K562 (cell line): ENCODE measurements around the gene NTSR1. TPM values are rescaled to one million over a fixed set of nuclear protein-coding genes. Genes with fewer than 3 reads are reported as not detected.

Experiments used
- ATAC-seq: fragments of 200-7000 bp; cut with Tn5 transposase; 3 replicates; pipeline ENCODE4 v1.9.1; 2020; ENCODE audit warnings: moderate library complexity
- BruUV-seq: library from RNA; stranded (reverse); fragments of 400-500 nt; replicated peaks from 2 replicates; lab custom pipeline; 2021; lab: Mats Ljungman, UMichigan
- CTCF ChIA-PET: fragments of 300-600 bp; formaldehyde crosslinking; extraction: SDS; loops from one replicate; lab custom pipeline; 2021; ENCODE audit warnings: low intra/inter-chr PET ratio; lab: Yijun Ruan, JAX
- POLR2A ChIA-PET: fragments of 300-600, 350-650 bp; sonication (Branson Sonifier 250); formaldehyde crosslinking; extraction: SDS; loops from one replicate; lab custom pipeline; 2021; ENCODE audit warnings: antibody characterized with exemption, inconsistent platforms; lab: Yijun Ruan, JAX
- DNase-seq, 4 experiments: peaks; one replicate each; pipeline versions ENCODE4 v3.0.0 to v3.0.0-alpha.2; 2011 to 2018; ENCODE audit warnings: low spot score in 3 of 4, mixed read lengths in 3 of 4; ENCODE audit errors: extremely low read depth in 1 of 4
- FAIRE-seq: peaks from 2 replicates; lab custom pipeline; 2011; peaks lifted over from hg19 to GRCh38; lab: Jason Lieb, UNC
- H2AFZ ChIP-seq: 2 replicates; pipeline ENCODE4 v1.6.0; 2011; ENCODE audit warnings: low read depth, low read length, control low read depth, inconsistent platforms
- H3K27ac ChIP-seq: fragments of 200-600 bp; 3 replicates; pipeline ENCODE4 v1.8.0; 2011; ENCODE audit warnings: low read depth, mild to moderate bottlenecking, control low read depth, inconsistent platforms, low read length, moderate library complexity, mixed read lengths; ENCODE audit errors: extremely low read depth
- H3K27me3 ChIP-seq, 2 experiments: fragments of 300-600 bp in 1 of 2; 2 replicates in 1 of 2; 3 replicates in 1 of 2; pipeline versions ENCODE4 v1.6.0 to v1.8.0; 2011; ENCODE audit warnings: inconsistent platforms in 2 of 2, low read length in 2 of 2, mild to moderate bottlenecking in 1 of 2, mixed read lengths in 1 of 2, moderate library complexity in 1 of 2; ENCODE audit not compliant: control insufficient read depth in 2 of 2, insufficient read depth in 2 of 2
- H3K36me3 ChIP-seq: fragments of 300-600 bp; 3 replicates; pipeline ENCODE4 v1.8.0; 2011; ENCODE audit warnings: mild to moderate bottlenecking, low read length, inconsistent platforms; ENCODE audit not compliant: control insufficient read depth, insufficient read depth
- H3K4me1 ChIP-seq, 2 experiments: fragments of 200-600 bp in 1 of 2; replicated peaks in 1 of 2; 2 replicates in 1 of 2; 3 replicates in 1 of 2; pipeline versions ENCODE4 v1.5.1 to v1.8.0; 2011; ENCODE audit warnings: inconsistent platforms in 2 of 2, low read length in 2 of 2, mild to moderate bottlenecking in 1 of 2, mixed read lengths in 1 of 2, moderate library complexity in 1 of 2; ENCODE audit not compliant: control insufficient read depth in 2 of 2, insufficient read depth in 2 of 2
- H3K4me2 ChIP-seq: 2 replicates; pipeline ENCODE4 v1.6.1; 2011; ENCODE audit warnings: low read length, control low read depth, inconsistent platforms, mixed read lengths; ENCODE audit not compliant: insufficient read depth
- H3K4me3 ChIP-seq: fragments of 200-600 bp; sonication (generic), shearing (Covaris generic); 2 replicates; pipeline ENCODE4 v1.5.1; 2016; ENCODE audit warnings: control low read depth, inconsistent platforms
- H3K79me2 ChIP-seq: fragments of 200-600 bp; 3 replicates; pipeline ENCODE4 v1.8.0; 2011; ENCODE audit warnings: low read length, inconsistent platforms; ENCODE audit not compliant: control insufficient read depth, insufficient read depth
- H3K9ac ChIP-seq, 2 experiments: 2 replicates each; pipeline versions ENCODE4 v1.6.0 to v1.6.1; 2011; ENCODE audit warnings: low read depth in 2 of 2, low read length in 2 of 2, control low read depth in 1 of 2, inconsistent platforms in 1 of 2, mild to moderate bottlenecking in 1 of 2, mixed read lengths in 1 of 2; ENCODE audit not compliant: insufficient read depth in 1 of 2
- H3K9me1 ChIP-seq: one replicate; pipeline ENCODE4 v1.6.0; 2011; ENCODE audit warnings: inconsistent platforms, mild to moderate bottlenecking, low read length, moderate library complexity; ENCODE audit not compliant: control insufficient read depth, insufficient read depth
- H3K9me3 ChIP-seq: replicated peaks from 2 replicates; pipeline ENCODE4 v1.5.1; 2011; ENCODE audit warnings: low read depth, low read length, inconsistent platforms; ENCODE audit not compliant: control insufficient read depth, insufficient read depth
- H4K20me1 ChIP-seq: replicated peaks from 2 replicates; pipeline ENCODE4 v1.6.1; 2011; ENCODE audit warnings: low read length, inconsistent platforms, mixed read lengths; ENCODE audit not compliant: control insufficient read depth, insufficient read depth
- L3MBTL2 ChIP-seq: fragments of 450-650 bp; IDR thresholded peaks from 2 replicates; pipeline ENCODE4 v1.6.1; 2016; ENCODE audit warnings: mild to moderate bottlenecking, moderate library complexity
- MECOM ChIP-seq: fragments of 250-450 bp; sonication (Bioruptor Pico); IDR thresholded peaks from 2 replicates; pipeline ENCODE4 v1.8.0; 2022; ENCODE audit warnings: inconsistent platforms
- RCOR1 ChIP-seq, 2 experiments: IDR thresholded peaks; 2 replicates each; pipeline ENCODE4 v1.6.1; 2012; ENCODE audit warnings: low read depth in 2 of 2, low read length in 2 of 2, borderline replicate concordance in 1 of 2, improper control_type of control experiment in 1 of 2
- ZBTB7A ChIP-seq: IDR thresholded peaks from 2 replicates; pipeline ENCODE4 v1.6.1; 2011; ENCODE audit warnings: low read depth, mild to moderate bottlenecking, low read length, moderate library complexity, borderline replicate concordance; ENCODE audit not compliant: control insufficient read depth
- WGBS: fragments of 100-300 bp; shearing (Covaris generic); methylation state at CpG from one replicate; pipeline ENCODE4 v1.1.6; 2016; ENCODE audit warnings: low coverage, mixed read lengths; ENCODE audit not compliant: insufficient coverage; ENCODE audit errors: missing lambda C conversion rate; 5-methylcytosine and 5-hydroxymethylcytosine counted together
- in situ Hi-C: fragments of 300-500 bp; cut with MboI; formaldehyde crosslinking; loops from 4 replicates; pipeline ENCODE4 v1.15.0; 2018; ENCODE audit warnings: inconsistent platforms, mixed read lengths
- intact Hi-C: fragments of 100-400 bp; cut with micrococcal nuclease; formaldehyde crosslinking; loops from 2 replicates; pipeline ENCODE4 v1.14.2; 2022
- polyA plus RNA-seq, 8 experiments: library from polyadenylated mRNA; depleted of rRNA in 4 of 8; stranded (reverse) in 5 of 8; unstranded in 3 of 8; fragments of >200 nt; fragmentation: Nextera tagmentation in 2 of 8; fragmentation: Illumina TruSeq in 1 of 8; extraction: Ambion mirVana in 2 of 8; extraction: Trizol in 1 of 8; gene quantifications; 2 replicates each; pipeline versions ENCODE4 v1.2.1 to v1.2.3, GENCODE V29; 2011 to 2014; ENCODE audit warnings: inconsistent platforms in 1 of 8, missing spikeins in 1 of 8
- total RNA-seq, 7 experiments: library from RNA; depleted of rRNA in 6 of 7; stranded (reverse); fragments of >200 nt in 6 of 7; fragmentation: Illumina TruSeq in 2 of 7; extraction: Trizol in 2 of 7; gene quantifications; 2 replicates each; pipeline versions ENCODE4 v1.2.1 to v1.2.3, GENCODE V29; 2011 to 2021; ENCODE audit warnings: low replicate concordance in 1 of 7

NTSR1 gene
- total and polyA plus RNA-seq, 9 of the 15 experiments (the other 6 are each of a cell fraction or from before 2014, with no cell fraction given), result 0.04 to 0.40 (median 0.13) TPM; not detected in 3

DNA sequence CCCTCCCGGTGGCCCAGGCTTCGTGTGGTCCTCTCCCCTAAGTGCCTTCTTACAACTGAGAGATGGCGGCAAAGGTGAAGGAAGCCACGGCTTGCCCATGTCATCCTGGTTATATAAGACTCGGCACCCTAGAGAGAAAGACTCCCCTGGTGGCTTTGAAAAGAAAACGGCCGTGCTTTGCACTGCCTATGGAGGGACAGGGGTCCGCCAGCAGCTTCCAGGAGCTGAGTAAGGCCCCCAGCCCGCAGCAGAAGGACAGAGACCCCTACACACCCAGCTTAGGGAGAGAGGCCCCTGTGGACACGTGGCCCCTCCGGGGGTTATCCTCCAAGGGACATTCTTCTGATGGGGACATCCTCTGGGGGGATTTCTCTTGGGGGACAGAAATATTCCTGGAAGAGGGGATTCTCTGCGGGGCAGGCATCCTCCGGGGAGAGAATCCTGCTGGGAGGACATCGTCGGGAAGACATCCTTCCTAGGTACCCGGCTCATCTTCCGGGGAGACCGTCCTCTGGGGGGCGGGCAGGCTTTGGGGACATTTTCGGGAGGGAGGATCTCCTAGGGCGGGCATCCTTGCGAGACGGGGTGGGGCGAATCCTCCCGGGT, 95.5 kb downstream of the NTSR1 start:
- H3K79me2 ChIP-seq, result peaks cover 25% of the 10 kb centered on the region
- no peaks in the 10 kb centered on the region for H3K27me3 ChIP-seq
- ChIA-PET POLR2A (interaction anchor here (0.6 to 0.7 kb wide), 2 partner anchors 10 to 51 kb away, joined by 3 read pairs; no protein-coding TSS in a partner anchor), CTCF (interaction anchor here (0.6 kb wide), 1 partner anchor 135 kb away, joined by 3 read pairs; no protein-coding TSS in a partner anchor)
- H3K4me2 ChIP-seq, result peak overlapping the region; percentile 93
- H3K27ac ChIP-seq, result no peak overlapping the region
- no peak for FAIRE-seq
- peaks cover 4% of the 10 kb centered on the region for H4K20me1 ChIP-seq
- intact Hi-C loops (no loop called here), in situ Hi-C loops (loop anchor here (10.0 kb wide), 1 partner anchor 309 kb away; no protein-coding TSS in a partner anchor)
- H3K9me1 ChIP-seq, result no peaks in the 10 kb centered on the region
- peak; percentile 12 for ATAC-seq
- WGBS, result 22% methylated on average over 18 of the region's 25 CpGs
- H3K4me3 ChIP-seq, result peak overlapping the region; percentile 93
- H3K9me3 ChIP-seq, result no peaks in the 10 kb centered on the region
- H3K9ac ChIP-seq, result peak overlapping the region in 1 of 2 experiments; percentile 55; a peak in 1 of 4 replicates
- no peak; the same call in 1 of the 2 replicates for TF ChIP-seq L3MBTL2
- peak; percentile 87 for TF ChIP-seq MECOM (CRISPR knock-in tag)
- peak in 1 of 2 experiments; percentile 39; a peak in 1 of 4 replicates for TF ChIP-seq RCOR1 (IDR thresholded peaks at IDR 0.05; ENCODE audit: borderline replicate concordance in 1 of 2, low read depth in 2 of 2, low read length in 2 of 2)
- peak; percentile 36; the same call in 1 of the 2 replicates for TF ChIP-seq ZBTB7A
- TF ChIP-seq, all 486 proteins: peak for 3
- peaks cover 11 to 49% of the 10 kb centered on the region in 2 experiments for H3K4me1 ChIP-seq
- H2AFZ ChIP-seq, result peak overlapping the region; percentile 52; the same call in 1 of the 2 replicates
- peak in 1 of 4 experiments; percentile 47 for DNase-seq
- peaks cover 47% of the 10 kb centered on the region; the same call in 2 of the 3 replicates for H3K36me3 ChIP-seq
- BruUV-seq, result no TSS peak
